H1 (cell line): ENCODE data around the gene TMEM209. TPM values are rescaled to one million over a fixed set of nuclear protein-coding genes. Genes with fewer than 3 reads are reported as not detected.

ENCODE experiments used
- CTCF ChIA-PET: fragments of 300-600 bp; sonication (Branson Sonifier 250); formaldehyde crosslinking; loops from one replicate; lab custom pipeline; 2021; ENCODE audit not compliant: partially characterized antibody; lab: Charles Lee
- POLR2A ChIA-PET: fragments of 300-600 bp; sonication (Branson Sonifier 250); formaldehyde crosslinking; loops from one replicate; lab custom pipeline; 2021; ENCODE audit warnings: inconsistent platforms; ENCODE audit not compliant: partially characterized antibody; lab: Charles Lee
- DNase-seq, 2 experiments: peaks; one replicate each; pipeline versions ENCODE4 v3.0.0 to v3.0.0-alpha.2; 2010 to 2022; ENCODE audit warnings: low spot score in 2 of 2, low read depth in 1 of 2, mixed read lengths in 1 of 2
- FAIRE-seq: peaks from 2 replicates; lab custom pipeline; 2011; peaks lifted over from hg19 to GRCh38; lab: Jason Lieb, UNC
- H2AFZ ChIP-seq: 2 replicates; pipeline ENCODE4 v1.8.1; 2012; ENCODE audit warnings: low read length, inconsistent platforms
- H2AK5ac ChIP-seq: 2 replicates; pipeline ENCODE4 v1.6.1; 2013; ENCODE audit warnings: low read depth, low read length
- H2BK120ac ChIP-seq: replicated peaks from 2 replicates; pipeline ENCODE3; 2013; ENCODE audit warnings: low read depth, low read length, inconsistent platforms
- H2BK12ac ChIP-seq: 2 replicates; pipeline ENCODE4 v1.6.1; 2013; ENCODE audit warnings: low read depth, low read length
- H2BK15ac ChIP-seq: 2 replicates; pipeline ENCODE4 v1.6.1; 2013; ENCODE audit warnings: low read length
- H2BK20ac ChIP-seq: 2 replicates; pipeline ENCODE4 v1.6.1; 2013; ENCODE audit warnings: low read length
- H2BK5ac ChIP-seq: 2 replicates; pipeline ENCODE4 v1.6.1; 2013; ENCODE audit warnings: low read depth, low read length
- H3K14ac ChIP-seq: 2 replicates; pipeline ENCODE4 v1.6.1; 2013; ENCODE audit warnings: inconsistent platforms; ENCODE audit not compliant: insufficient read length
- H3K18ac ChIP-seq: 2 replicates; pipeline ENCODE4 v1.6.1; 2013; ENCODE audit warnings: low read length; ENCODE audit errors: extremely low read depth
- H3K23ac ChIP-seq: 2 replicates; pipeline ENCODE4 v1.6.1; 2013; ENCODE audit warnings: inconsistent platforms; ENCODE audit not compliant: insufficient read length
- H3K23me2 ChIP-seq: 2 replicates; pipeline ENCODE4 v1.6.1; 2013; ENCODE audit warnings: low read depth, low read length
- H3K27ac ChIP-seq: 2 replicates; pipeline ENCODE4 v1.6.1; 2011; ENCODE audit warnings: low read depth, low read length, inconsistent platforms
- H3K27me3 ChIP-seq, 4 experiments: replicated peaks in 1 of 4; 1 replicate in 1 of 4; 2 replicates in 3 of 4; pipeline versions ENCODE4 v1.6.1 to v1.8.1; 2011 to 2013; ENCODE audit warnings: low read length in 3 of 4, mild to moderate bottlenecking in 3 of 4, inconsistent platforms in 2 of 4, mixed read lengths in 2 of 4, moderate library complexity in 1 of 4; ENCODE audit not compliant: control insufficient read depth in 3 of 4, insufficient read depth in 3 of 4; ENCODE audit errors: extremely low read depth in 1 of 4
- H3K36me3 ChIP-seq, 4 experiments: 2 replicates each; pipeline versions ENCODE4 v1.6.1 to v1.8.1; 2011 to 2013; ENCODE audit warnings: mild to moderate bottlenecking in 4 of 4, low read length in 3 of 4, moderate library complexity in 2 of 4, control low read depth in 1 of 4, inconsistent platforms in 1 of 4; ENCODE audit not compliant: insufficient read depth in 4 of 4, control insufficient read depth in 2 of 4
- H3K4ac ChIP-seq: replicated peaks from 2 replicates; pipeline ENCODE3; 2013; ENCODE audit warnings: low read length, low read depth, mixed read lengths, inconsistent platforms; ENCODE audit not compliant: insufficient read length
- H3K4me1 ChIP-seq, 4 experiments: replicated peaks in 1 of 4; 1 replicate in 1 of 4; 2 replicates in 3 of 4; pipeline versions ENCODE4 v1.6.1 to v1.8.1; 2011 to 2013; ENCODE audit warnings: low read length in 3 of 4, inconsistent platforms in 2 of 4, mixed read lengths in 1 of 4; ENCODE audit not compliant: insufficient read depth in 4 of 4, control insufficient read depth in 3 of 4
- H3K4me2 ChIP-seq, 2 experiments: 2 replicates each; pipeline versions ENCODE4 v1.6.1 to v1.8.1; 2011 to 2013; ENCODE audit warnings: low read depth in 2 of 2, low read length in 2 of 2, control low read depth in 1 of 2, inconsistent platforms in 1 of 2, mild to moderate bottlenecking in 1 of 2; ENCODE audit not compliant: insufficient read depth in 1 of 2
- H3K4me3 ChIP-seq, 4 experiments: fragments of 200-600, 300-600 bp in 1 of 4; sonication (generic), shearing (Covaris generic), sonication (Bioruptor Twin) in 1 of 4; 2 replicates each; pipeline versions ENCODE4 v1.5.1 to v1.8.1; 2011 to 2016; ENCODE audit warnings: low read length in 4 of 4, low read depth in 3 of 4, control low read depth in 2 of 4, inconsistent platforms in 2 of 4, mild to moderate bottlenecking in 2 of 4, mixed read lengths in 1 of 4, moderate library complexity in 1 of 4; ENCODE audit not compliant: insufficient read depth in 2 of 4; ENCODE audit errors: extremely low read depth in 1 of 4
- H3K56ac ChIP-seq: replicated peaks from 2 replicates; pipeline ENCODE3; 2013; ENCODE audit warnings: low read depth, mild to moderate bottlenecking, mixed read lengths, low read length, inconsistent platforms; ENCODE audit not compliant: insufficient read length
- H3K79me1 ChIP-seq: 2 replicates; pipeline ENCODE4 v1.6.1; 2013; ENCODE audit warnings: low read depth, low read length, control low read depth
- H3K79me2 ChIP-seq, 2 experiments: 2 replicates each; pipeline versions ENCODE4 v1.6.1 to v1.8.1; 2012 to 2013; ENCODE audit warnings: low read length in 2 of 2, mild to moderate bottlenecking in 2 of 2, inconsistent platforms in 1 of 2; ENCODE audit not compliant: insufficient read depth in 2 of 2, control insufficient read depth in 1 of 2
- H3K9ac ChIP-seq, 4 experiments: replicated peaks in 1 of 4; 1 replicate in 1 of 4; 2 replicates in 3 of 4; pipeline versions ENCODE4 v1.6.1 to v1.8.1; 2011 to 2013; ENCODE audit warnings: low read depth in 3 of 4, low read length in 3 of 4, control low read depth in 2 of 4, mild to moderate bottlenecking in 2 of 4, moderate library complexity in 2 of 4, inconsistent platforms in 1 of 4; ENCODE audit errors: extremely low read depth in 1 of 4
- H3K9me3 ChIP-seq, 2 experiments: 2 replicates each; pipeline versions ENCODE4 v1.6.1 to v1.8.1; 2012 to 2013; ENCODE audit warnings: mild to moderate bottlenecking in 2 of 2, moderate library complexity in 2 of 2, control low read depth in 1 of 2, inconsistent platforms in 1 of 2, low read depth in 1 of 2, low read length in 1 of 2, mixed read lengths in 1 of 2; ENCODE audit not compliant: insufficient read depth in 2 of 2
- H4K20me1 ChIP-seq, 2 experiments: replicated peaks in 1 of 2; 2 replicates each; pipeline versions ENCODE3 to v1.8.1; 2011 to 2013; ENCODE audit warnings: inconsistent platforms in 2 of 2, low read length in 2 of 2, mild to moderate bottlenecking in 1 of 2; ENCODE audit not compliant: insufficient read depth in 2 of 2, control insufficient read depth in 1 of 2
- H4K5ac ChIP-seq: 2 replicates; pipeline ENCODE4 v1.6.1; 2013; ENCODE audit warnings: low read length, low read depth, mixed read lengths, inconsistent platforms; ENCODE audit not compliant: insufficient read length
- H4K8ac ChIP-seq: 2 replicates; pipeline ENCODE4 v1.8.0; 2013; ENCODE audit warnings: mild to moderate bottlenecking, moderate library complexity, low read length, inconsistent platforms; ENCODE audit not compliant: insufficient read depth; ENCODE audit errors: extremely low read depth
- H4K91ac ChIP-seq: replicated peaks from 2 replicates; pipeline ENCODE3; 2013; ENCODE audit warnings: low read length, mixed read lengths, inconsistent platforms; ENCODE audit not compliant: insufficient read length
- CBX5 ChIP-seq: fragments of 300-800, 300-1000 bp; sonication (generic); IDR thresholded peaks from 2 replicates; pipeline ENCODE4 v1.7.1; 2016; ENCODE audit warnings: antibody characterized with exemption, low read length, low read depth
- GABPA ChIP-seq: IDR thresholded peaks from 2 replicates; pipeline ENCODE4 v1.6.1; 2011; ENCODE audit warnings: mild to moderate bottlenecking, low read length, moderate library complexity, borderline replicate concordance; ENCODE audit not compliant: insufficient read depth
- KDM5A ChIP-seq: fragments of 200-600 bp; IDR thresholded peaks from 2 replicates; pipeline ENCODE4 v1.7.1; 2012; ENCODE audit warnings: mild to moderate bottlenecking, low read length, inconsistent platforms, mixed read lengths
- MAX ChIP-seq: IDR thresholded peaks from 2 replicates; pipeline ENCODE4 v1.6.1; 2012; ENCODE audit warnings: inconsistent platforms
- POLR2A ChIP-seq, 2 experiments: IDR thresholded peaks; 1 replicate in 1 of 2; 2 replicates in 1 of 2; pipeline ENCODE4 v1.6.1; 2011; ENCODE audit warnings: low read depth in 2 of 2, low read length in 2 of 2, mild to moderate bottlenecking in 2 of 2; ENCODE audit errors: control extremely low read depth in 1 of 2
- POU5F1 ChIP-seq: IDR thresholded peaks from 2 replicates; pipeline ENCODE4 v1.6.1; 2011; ENCODE audit warnings: low read depth, mild to moderate bottlenecking, low read length, moderate library complexity
- RAD21 ChIP-seq, 2 experiments: IDR thresholded peaks in 1 of 2; conservative IDR thresholded peaks in 1 of 2; 2 replicates each; pipeline ENCODE4 v1.6.1; 2011; ENCODE audit warnings: low read depth in 2 of 2, low read length in 2 of 2, improper control_type of control experiment in 1 of 2, inconsistent platforms in 1 of 2, mild to moderate bottlenecking in 1 of 2, moderate library complexity in 1 of 2
- TAF7 ChIP-seq: optimal IDR thresholded peaks from 2 replicates; pipeline ENCODE3; 2011; ENCODE audit warnings: low read depth, mild to moderate bottlenecking, inconsistent platforms, low read length, moderate library complexity, borderline replicate concordance
- TCF12 ChIP-seq: IDR thresholded peaks from 2 replicates; pipeline ENCODE4 v1.6.1; 2011; ENCODE audit warnings: low read depth, mild to moderate bottlenecking, low read length
- WGBS, 2 experiments: shearing (Covaris generic) in 1 of 2; methylation state at CpG; one replicate each; pipeline versions ENCODE4 v1.1.6 to v1.1.7; 2013 to 2015; ENCODE audit warnings: low lambda C conversion rate in 2 of 2, mixed read lengths in 2 of 2, inconsistent platforms in 1 of 2, low coverage in 1 of 2, missing lambda C conversion rate in 1 of 2; ENCODE audit not compliant: insufficient replicate concordance in 2 of 2, insufficient coverage in 1 of 2, insufficient read length in 1 of 2; ENCODE audit errors: extremely low coverage in 1 of 2, missing lambda C conversion rate in 1 of 2; 5-methylcytosine and 5-hydroxymethylcytosine counted together
- polyA plus RNA-seq, 7 experiments: library from polyadenylated mRNA; depleted of rRNA in 3 of 7; stranded (reverse) in 5 of 7; unstranded in 2 of 7; fragments of >200 nt in 5 of 7; fragments of 200-250 nt in 2 of 7; gene quantifications; 1 replicate in 5 of 7; 2 replicates in 1 of 7; 4 replicates in 1 of 7; pipeline versions ENCODE4 v1.2.1 to v1.2.3, GENCODE V29; 2011 to 2013; ENCODE audit warnings: missing spikeins in 2 of 7, mixed read lengths in 2 of 7
- total RNA-seq: library from RNA; stranded (reverse); fragmentation: NEBNext Ultra II Directional; extraction: Animal tissue kit (Norgen Biotek cat#: 25700); gene quantifications from 2 replicates; pipeline ENCODE4 v1.2.1, GENCODE V29; 2021
- TF ChIP-seq, protein P1 (sequence below), 3 experiments: IDR thresholded peaks; 1 replicate in 2 of 3; 2 replicates in 1 of 3; pipeline versions ENCODE4 v1.5.1 to v1.6.1; 2011; ENCODE audit warnings: low read length in 3 of 3, mild to moderate bottlenecking in 3 of 3, inconsistent platforms in 2 of 3, low read depth in 1 of 3, moderate library complexity in 1 of 3; ENCODE audit not compliant: insufficient read depth in 1 of 3; ENCODE audit errors: control extremely low read depth in 1 of 3

TMEM209 gene
- total and polyA plus RNA-seq, 2 of the 8 experiments (the other 6 are each of a cell fraction or from before 2014, with no cell fraction given): 28.5 to 30.5 TPM

DNA sequence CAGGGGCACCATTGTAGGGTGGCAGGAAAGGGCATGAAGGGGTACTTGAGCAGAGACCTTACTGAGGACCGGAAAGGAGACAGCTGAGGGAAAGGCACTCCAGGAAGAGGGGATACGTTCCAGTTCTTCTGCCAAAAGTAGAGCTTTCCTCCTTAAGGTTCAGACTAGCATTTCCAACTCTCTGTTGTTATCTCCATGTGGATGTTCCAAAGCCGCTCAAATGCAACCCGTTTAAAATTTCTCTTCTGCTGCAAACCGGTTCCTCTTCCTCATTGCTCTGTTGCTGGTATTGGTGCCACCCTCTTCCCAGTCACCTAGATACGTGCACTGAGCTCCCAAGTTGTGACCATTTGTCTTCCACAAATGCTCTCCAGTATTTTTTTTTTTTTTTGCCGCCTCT is 47.5 kb downstream of the TMEM209 start:
- no peak for FAIRE-seq
- H3K27ac ChIP-seq: no peak overlapping the region
- WGBS, 2 experiments: 93% methylated on average over 7 of the region's 7 CpGs; no CpG with 5 or more reads in 1 of the 2 experiments
- peaks cover 0 to 1% of the 10 kb centered on the region in 2 experiments for H4K20me1 ChIP-seq
- no peak overlapping the region for H3K9ac ChIP-seq
- H2BK12ac ChIP-seq: no peak overlapping the region
- no peak overlapping the region for H3K18ac ChIP-seq
- H3K4me2 ChIP-seq: no peak overlapping the region
- H3K4me1 ChIP-seq: no peaks in the 10 kb centered on the region
- no peak for DNase-seq
- no peak overlapping the region for H3K23ac ChIP-seq
- H3K4me3 ChIP-seq: no peak overlapping the region
- H3K23me2 ChIP-seq: no peaks in the 10 kb centered on the region
- H2AFZ ChIP-seq: no peak overlapping the region
- peaks cover 0 to 3% (median 0%) of the 10 kb centered on the region in 4 experiments; a peak in 2 of 8 replicates for H3K36me3 ChIP-seq
- ChIA-PET POLR2A (interaction anchor here (1.2 kb wide), 2 partner anchors 16 to 48 kb away, joined by 3 to 5 read pairs; partner anchors contain the start of gene TMEM209), CTCF (interaction anchor here (0.7 to 1.8 kb wide), 5 partner anchors 17 to 600 kb away, joined by 3 to 4 read pairs (median 3); no protein-coding TSS in a partner anchor)
- no peak overlapping the region for H4K91ac ChIP-seq
- no peak overlapping the region for H2BK120ac ChIP-seq
- H3K9me3 ChIP-seq: no peaks in the 10 kb centered on the region; a peak in 3 of 4 replicates
- H2BK5ac ChIP-seq: no peak overlapping the region
- no peak overlapping the region for H4K5ac ChIP-seq
- H3K79me1 ChIP-seq: no peaks in the 10 kb centered on the region
- no peak overlapping the region for H3K4ac ChIP-seq
- no peak overlapping the region for H4K8ac ChIP-seq
- no peak overlapping the region for H3K14ac ChIP-seq
- no peaks in the 10 kb centered on the region for H3K79me2 ChIP-seq
- H2BK15ac ChIP-seq: no peak overlapping the region
- no peak overlapping the region for H2AK5ac ChIP-seq
- H3K56ac ChIP-seq: no peak overlapping the region
- H2BK20ac ChIP-seq: no peak overlapping the region
- H3K27me3 ChIP-seq: no peaks in the 10 kb centered on the region
- no peak for TF ChIP-seq GABPA
- TF ChIP-seq KDM5A: no peak
- no peak for TF ChIP-seq RAD21 (IDR thresholded peaks at IDR 0.05 in 1 of 2, conservative IDR thresholded peaks at IDR 0.05 in 1 of 2; ENCODE audit: low read depth in 2 of 2, low read length in 2 of 2)
- no peak for TF ChIP-seq TAF7
- no peak for TF ChIP-seq POLR2A (IDR thresholded peaks at IDR 0.05; ENCODE audit: control extremely low read depth in 1 of 2, low read depth in 2 of 2, low read length in 2 of 2)
- TF ChIP-seq MAX: no peak
- no peak for TF ChIP-seq POU5F1
- TF ChIP-seq, protein P1, sequence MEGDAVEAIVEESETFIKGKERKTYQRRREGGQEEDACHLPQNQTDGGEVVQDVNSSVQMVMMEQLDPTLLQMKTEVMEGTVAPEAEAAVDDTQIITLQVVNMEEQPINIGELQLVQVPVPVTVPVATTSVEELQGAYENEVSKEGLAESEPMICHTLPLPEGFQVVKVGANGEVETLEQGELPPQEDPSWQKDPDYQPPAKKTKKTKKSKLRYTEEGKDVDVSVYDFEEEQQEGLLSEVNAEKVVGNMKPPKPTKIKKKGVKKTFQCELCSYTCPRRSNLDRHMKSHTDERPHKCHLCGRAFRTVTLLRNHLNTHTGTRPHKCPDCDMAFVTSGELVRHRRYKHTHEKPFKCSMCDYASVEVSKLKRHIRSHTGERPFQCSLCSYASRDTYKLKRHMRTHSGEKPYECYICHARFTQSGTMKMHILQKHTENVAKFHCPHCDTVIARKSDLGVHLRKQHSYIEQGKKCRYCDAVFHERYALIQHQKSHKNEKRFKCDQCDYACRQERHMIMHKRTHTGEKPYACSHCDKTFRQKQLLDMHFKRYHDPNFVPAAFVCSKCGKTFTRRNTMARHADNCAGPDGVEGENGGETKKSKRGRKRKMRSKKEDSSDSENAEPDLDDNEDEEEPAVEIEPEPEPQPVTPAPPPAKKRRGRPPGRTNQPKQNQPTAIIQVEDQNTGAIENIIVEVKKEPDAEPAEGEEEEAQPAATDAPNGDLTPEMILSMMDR (IDR thresholded peaks at IDR 0.05; ENCODE audit: control extremely low read depth in 1 of 3, insufficient read depth in 1 of 3, low read depth in 1 of 3, low read length in 3 of 3): no peak
- TF ChIP-seq TCF12: no peak
- no peak for TF ChIP-seq CBX5
